HFF-Myc (cell line): ENCODE results near the gene FBXO31.

Source experiments
- DNase-seq: peaks from one replicate; pipeline ENCODE4 v3.0.0-alpha.2; 2011; ENCODE audit warnings: low read depth; ENCODE audit errors: extremely low read depth
- H3K4me3 ChIP-seq: replicated peaks from 2 replicates; pipeline ENCODE4 v1.5.1; 2011; ENCODE audit warnings: low read depth, mild to moderate bottlenecking, control low read depth, low read length
- CTCF ChIP-seq: IDR thresholded peaks from 2 replicates; pipeline ENCODE4 v1.5.1; 2012; ENCODE audit warnings: mild to moderate bottlenecking, low read depth, low read length, control low read depth; ENCODE audit errors: missing control alignments

The FBXO31 gene

DNA sequence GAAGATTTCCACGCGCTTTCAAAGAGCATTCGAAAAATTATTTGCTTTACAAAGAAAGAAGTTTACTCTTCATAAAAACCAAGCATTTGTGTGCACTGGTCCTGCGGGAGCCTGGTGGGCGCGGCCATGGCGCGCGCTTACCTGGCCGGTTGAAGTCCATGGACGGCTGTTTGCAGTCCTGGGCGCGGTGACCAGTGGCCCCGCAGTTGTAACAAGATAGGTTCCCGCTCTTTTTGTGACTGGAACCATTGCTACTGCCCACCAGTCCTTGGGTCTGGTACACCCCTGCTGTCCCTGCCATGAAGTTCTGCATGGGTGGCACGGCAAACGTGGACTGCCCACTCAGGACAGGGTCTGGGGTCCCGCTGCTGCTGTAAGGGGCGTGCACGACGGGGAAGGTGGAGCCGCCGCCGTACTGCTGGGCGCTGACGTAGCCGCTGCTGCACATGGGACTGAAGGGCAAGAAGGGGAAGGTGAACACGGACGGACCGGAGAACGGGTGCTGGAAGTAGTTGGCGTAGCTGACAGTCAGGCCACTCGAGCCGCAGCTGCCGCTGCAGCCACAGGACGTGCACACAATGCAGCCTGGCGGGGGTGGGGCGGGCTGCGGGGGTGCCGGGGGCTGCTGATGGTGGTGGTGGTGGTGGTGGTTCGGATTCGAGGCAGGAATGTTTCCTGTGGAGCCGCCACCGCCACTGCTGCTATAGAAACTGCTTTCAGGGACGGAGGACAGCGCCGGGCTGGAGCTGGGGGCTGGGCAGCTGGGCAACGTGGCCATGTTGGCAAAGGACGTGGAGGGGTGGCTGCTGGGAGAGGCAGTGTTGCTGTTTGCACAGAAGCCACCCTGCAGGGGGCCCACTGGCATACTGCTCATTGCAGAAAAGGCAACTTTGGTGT is 28.0 kb upstream of the FBXO31 start:
- no peak overlapping the region for H3K4me3 ChIP-seq
- no peak for DNase-seq
- TF ChIP-seq CTCF = no peak

DNA sequence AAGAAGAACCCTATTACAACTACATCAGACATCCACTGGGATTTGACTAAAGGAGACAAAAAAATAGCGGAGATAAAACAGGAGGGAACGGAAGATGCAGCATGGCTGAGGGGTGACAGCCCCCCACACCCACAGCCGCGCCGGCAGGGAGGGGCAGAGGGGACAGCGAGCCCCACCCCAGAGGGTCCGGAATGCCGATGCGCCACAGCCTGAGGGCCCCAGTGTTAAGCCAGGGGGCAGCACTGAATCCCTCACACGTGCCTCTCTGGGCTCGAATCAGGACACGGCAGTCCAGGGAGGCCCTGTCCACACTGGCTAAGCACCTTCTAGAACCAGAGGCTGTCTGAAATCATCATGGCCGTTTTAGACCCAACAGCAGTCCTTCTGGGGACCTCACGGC is 27.4 kb upstream of the FBXO31 start:
- no peak for DNase-seq
- no peak for TF ChIP-seq CTCF

GRCh38 chr16:87410530-87410929 is 27.0 kb upstream of the FBXO31 start:
- DNase-seq = no peak
- no peak overlapping the region for H3K4me3 ChIP-seq
- TF ChIP-seq CTCF = no peak

More for the DNA sequence above, 27.4 kb upstream of the FBXO31 start:
- H3K4me3 ChIP-seq = no peak overlapping the region

DNA sequence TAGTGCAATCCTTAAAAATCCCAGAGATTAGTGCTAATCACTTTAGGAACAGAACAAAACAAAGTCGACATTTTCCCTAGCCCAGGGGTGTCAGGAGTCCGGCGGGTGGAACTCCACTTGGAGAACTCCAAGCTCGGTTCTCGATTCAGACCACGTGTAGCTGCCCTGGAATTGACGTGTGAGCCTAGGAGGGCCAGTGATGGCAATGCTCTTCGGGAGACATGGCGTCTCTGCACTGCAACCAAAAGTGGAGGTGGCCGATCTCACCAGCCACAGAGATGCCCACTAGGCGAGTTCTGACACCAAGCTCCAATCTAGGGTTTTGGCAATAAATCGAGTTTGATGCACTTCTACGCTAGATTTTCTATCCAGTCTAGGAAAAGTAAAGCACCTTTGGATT is 26.2 kb upstream of the FBXO31 start:
- no peak for TF ChIP-seq CTCF
- no peak for DNase-seq
- no peak overlapping the region for H3K4me3 ChIP-seq

- TF ChIP-seq CTCF = no peak
Measured at GRCh38 chr16:87409153-87409552, 25.6 kb upstream of the FBXO31 start.

GRCh38 chr16:87407511-87408112 is 24.0 kb upstream of the FBXO31 start:
- no peak for TF ChIP-seq CTCF
- no peak for DNase-seq
- no peak overlapping the region for H3K4me3 ChIP-seq

More at GRCh38 chr16:87409153-87409552, 25.6 kb upstream of the FBXO31 start:
- DNase-seq = no peak
- H3K4me3 ChIP-seq = no peak overlapping the region
